ENCODE measurements around the gene TEX2.

The TEX2 gene

GRCh38 chr17:64269687-64270649 lies 6.9 kb upstream of the TEX2 start:
- no peak for DNase-seq

- DNase-seq: no peak
Measured at GRCh38 chr17:64264891-64265290, 1.8 kb upstream of the TEX2 start.

GRCh38 chr17:64262198-64262999 lies 661 bp downstream of the TEX2 start:
- peak; percentile 52 to 69 for DNase-seq

GRCh38 chr17:64261417-64262145 lies 1.5 kb downstream of the TEX2 start:
- no peak for DNase-seq

GRCh38 chr17:64260886-64261285 lies 2.2 kb downstream of the TEX2 start:
- DNase-seq: no peak

- DNase-seq: no peak
Measured at GRCh38 chr17:64259922-64260321, 3.1 kb downstream of the TEX2 start.

- DNase-seq: no peak
Measured at GRCh38 chr17:64259426-64259825, 3.6 kb downstream of the TEX2 start.

GRCh38 chr17:64256913-64257807 lies 5.9 kb downstream of the TEX2 start:
- DNase-seq: no peak

GRCh38 chr17:64255764-64256163 lies 7.3 kb downstream of the TEX2 start:
- no peak for DNase-seq

- no peak for DNase-seq
Measured at GRCh38 chr17:64254755-64255154, 8.3 kb downstream of the TEX2 start.

- DNase-seq: no peak
Measured at GRCh38 chr17:64253470-64253869, 9.6 kb downstream of the TEX2 start.

- no peak for DNase-seq
Measured at GRCh38 chr17:64252831-64253230, 10.2 kb downstream of the TEX2 start.

GRCh38 chr17:64250233-64250835 lies 12.7 kb downstream of the TEX2 start:
- DNase-seq: no peak

GRCh38 chr17:64247836-64248235 lies 15.2 kb downstream of the TEX2 start:
- DNase-seq: no peak

- DNase-seq: no peak
Measured at GRCh38 chr17:64245218-64246145, 17.6 kb downstream of the TEX2 start.

GRCh38 chr17:64244165-64244564 lies 18.9 kb downstream of the TEX2 start:
- no peak for DNase-seq

- no peak for DNase-seq
Measured at GRCh38 chr17:64243340-64243739, 19.7 kb downstream of the TEX2 start.

- no peak for DNase-seq
Measured at GRCh38 chr17:64242633-64243032, 20.4 kb downstream of the TEX2 start.

GRCh38 chr17:64240741-64241347 lies 22.2 kb downstream of the TEX2 start:
- no peak for DNase-seq

- DNase-seq: no peak
Measured at GRCh38 chr17:64240261-64240740, 22.8 kb downstream of the TEX2 start.

Data from CD4-positive, alpha-beta T cell treated with Interleukin-4 for 1 hour (primary cell).